Endometrial microvascular endothelial cells (primary cell): ENCODE measurements around the gene KCNN3. TPM values are rescaled to one million over a fixed set of nuclear protein-coding genes. Genes with fewer than 3 reads are reported as not detected.

Experiments
- in situ Hi-C: cut with HindIII; loops from 2 replicates; pipeline ENCODE4 v1.10.0; 2017; ENCODE audit warnings: low sequenced_read_pairs, low pct_unique_long_range_greater_than_20kb; ENCODE audit errors: inconsistent ontology term
- total RNA-seq: library from RNA; depleted of rRNA; stranded (reverse); fragments of >200 nt; gene quantifications from one replicate; pipeline ENCODE4 v1.2.3, GENCODE V29; 2015; ENCODE audit errors: inconsistent ontology term

The KCNN3 gene
- total RNA-seq, 1 donor from 2014 or later: 0.28 TPM

DNA sequence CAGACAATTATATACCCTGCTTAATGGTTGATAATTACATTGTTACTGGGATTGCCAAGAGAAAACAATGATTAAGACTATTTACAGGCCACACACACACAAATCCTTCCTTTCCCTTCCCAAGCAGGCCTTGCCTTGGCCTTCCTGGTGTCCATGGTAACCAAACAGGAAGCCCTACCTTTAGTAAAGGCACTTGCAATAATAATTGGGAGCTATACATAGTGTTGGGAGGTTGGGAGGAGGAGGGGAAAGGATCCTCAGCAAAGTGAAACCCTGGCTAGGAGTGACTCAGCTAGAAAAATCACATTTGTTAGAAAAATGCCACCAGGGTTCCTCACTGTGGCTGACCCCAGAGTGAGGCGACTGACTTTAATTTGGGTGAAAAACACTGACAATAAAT, 139.8 kb downstream of the KCNN3 start:
- in situ Hi-C loops: no loop called here

DNA sequence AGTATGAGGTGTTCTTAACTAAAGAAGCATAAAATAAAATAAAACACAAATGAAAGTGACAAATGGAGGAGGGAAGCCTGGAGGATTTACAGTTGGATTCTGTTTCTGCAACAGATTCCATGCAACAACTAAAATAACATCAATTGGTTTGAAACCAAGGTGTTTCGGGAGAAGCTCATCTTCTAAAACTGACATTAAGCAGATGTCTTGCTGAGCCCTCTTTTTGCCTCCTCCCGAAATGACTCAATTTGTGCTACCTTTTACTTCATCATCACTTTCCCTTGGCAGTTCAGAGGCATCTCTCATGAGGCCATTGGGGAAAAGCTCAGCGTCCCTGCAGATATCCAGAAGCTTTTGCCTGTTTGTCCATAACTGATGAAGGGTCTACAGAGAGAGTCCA, 140.5 kb downstream of the KCNN3 start:
- in situ Hi-C loops: no loop called here

- in situ Hi-C loops: no loop called here
Measured at GRCh38 chr1:154729031-154729442, 141.0 kb downstream of the KCNN3 start.

DNA sequence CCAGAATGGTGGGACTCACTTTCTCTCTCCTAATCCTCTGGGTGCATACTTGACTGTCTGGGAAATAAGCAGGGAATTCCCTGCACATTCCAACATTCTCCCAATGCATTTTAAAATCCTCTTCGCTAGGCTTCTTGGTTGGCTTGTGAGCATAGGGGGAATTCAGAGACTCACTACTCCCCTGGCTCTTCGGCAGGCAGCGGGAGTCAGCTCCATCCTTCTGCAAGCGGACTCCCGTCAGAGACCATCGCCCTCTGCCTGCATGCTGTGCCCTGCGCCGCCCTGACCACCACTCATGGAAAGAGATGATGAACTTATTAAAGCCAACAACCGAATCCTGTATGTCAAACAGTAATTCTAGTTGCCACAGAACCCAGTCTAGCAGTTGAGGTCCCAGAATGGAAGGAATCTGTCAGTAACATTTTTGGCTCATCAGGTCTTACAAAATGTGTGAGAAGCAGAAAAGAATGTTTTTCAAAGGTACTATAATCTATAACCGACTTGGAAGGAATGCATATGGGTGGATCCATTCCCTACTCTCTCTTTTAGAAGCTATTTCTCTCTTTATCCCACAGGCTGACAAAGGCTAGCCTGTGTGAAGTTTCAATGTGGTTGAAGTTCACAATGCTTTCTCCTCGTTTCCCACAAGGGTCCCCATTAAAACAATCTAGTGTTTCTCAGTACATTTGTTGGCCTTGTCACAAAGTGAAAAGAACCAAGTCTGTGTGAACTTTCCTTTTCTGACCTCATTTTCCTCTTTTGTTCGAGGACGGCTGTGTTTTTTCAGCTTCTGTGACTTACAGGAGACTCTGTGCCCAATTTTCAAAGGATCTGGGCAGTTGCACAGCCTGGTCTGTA, 143.0 kb downstream of the KCNN3 start:
- in situ Hi-C loops: no loop called here

DNA sequence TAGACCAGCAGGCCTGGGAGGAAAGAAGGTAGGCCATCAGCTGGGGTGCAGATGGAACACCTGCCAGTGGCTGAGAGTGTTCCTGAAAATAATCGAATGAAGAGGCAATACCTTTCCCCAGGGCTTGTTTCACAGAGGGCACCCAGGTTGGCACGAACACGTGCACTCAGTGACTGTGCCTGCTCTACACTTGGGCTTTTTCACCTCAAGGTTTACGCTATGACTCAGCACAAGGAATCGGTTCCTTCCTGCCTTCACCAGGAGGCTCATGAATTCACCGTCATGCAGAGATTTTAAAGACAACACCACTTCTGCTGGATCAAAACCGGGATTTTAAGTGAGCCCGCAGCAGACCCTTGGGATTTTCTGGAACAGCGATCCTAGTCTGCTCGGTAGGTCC, 143.6 kb downstream of the KCNN3 start:
- in situ Hi-C loops: no loop called here

GRCh38 chr1:154725865-154726264, 144.2 kb downstream of the KCNN3 start:
- in situ Hi-C loops: no loop called here

DNA sequence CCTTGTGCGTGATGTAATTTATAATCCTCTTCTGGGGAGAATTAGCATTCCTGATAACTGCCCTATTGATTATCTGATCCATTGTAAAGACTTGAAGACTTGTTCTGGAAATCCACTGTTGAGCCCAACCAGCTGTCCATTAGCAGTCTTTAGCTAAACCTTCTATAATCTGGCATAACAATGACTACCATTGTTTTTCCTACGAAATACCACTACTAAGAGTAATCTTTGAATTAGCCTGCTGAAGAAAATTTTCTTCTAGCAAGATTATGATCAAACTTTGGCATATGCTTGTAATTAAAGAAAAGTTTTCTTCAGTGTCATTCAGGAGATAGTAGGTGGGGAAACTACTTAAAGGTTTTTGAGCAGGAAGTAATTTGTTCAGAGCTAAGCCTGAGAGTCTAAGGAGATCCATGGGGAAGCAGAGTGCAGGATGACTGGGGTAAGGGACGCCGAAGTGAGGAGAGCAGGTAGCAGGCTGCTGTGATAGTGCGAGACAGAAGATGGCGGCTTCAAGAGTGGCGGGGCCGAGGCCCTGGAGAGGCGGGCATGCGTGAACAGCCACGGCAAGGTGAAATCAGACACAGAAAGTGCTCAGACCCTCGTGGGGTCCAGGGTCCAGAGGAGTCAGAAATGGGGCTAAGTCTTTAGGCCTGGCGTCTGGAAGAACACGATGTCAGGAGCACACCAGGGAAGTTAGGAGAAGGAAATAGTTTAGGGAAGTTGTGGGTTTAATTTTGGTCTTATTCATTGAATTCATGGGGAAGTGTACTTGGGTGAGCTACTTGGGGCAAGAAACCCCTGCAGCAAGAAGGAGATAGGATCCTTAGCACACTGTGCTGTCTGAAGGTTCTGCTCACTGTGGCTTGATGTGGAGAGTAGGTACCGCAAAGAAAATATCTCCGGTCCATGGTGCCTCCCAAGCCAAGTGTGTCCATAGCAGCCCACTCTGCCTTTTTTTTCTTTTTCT, 149.5 kb downstream of the KCNN3 start:
- in situ Hi-C loops: no loop called here

- in situ Hi-C loops: no loop called here
Measured at GRCh38 chr1:154719586-154720327, 150.3 kb downstream of the KCNN3 start.

DNA sequence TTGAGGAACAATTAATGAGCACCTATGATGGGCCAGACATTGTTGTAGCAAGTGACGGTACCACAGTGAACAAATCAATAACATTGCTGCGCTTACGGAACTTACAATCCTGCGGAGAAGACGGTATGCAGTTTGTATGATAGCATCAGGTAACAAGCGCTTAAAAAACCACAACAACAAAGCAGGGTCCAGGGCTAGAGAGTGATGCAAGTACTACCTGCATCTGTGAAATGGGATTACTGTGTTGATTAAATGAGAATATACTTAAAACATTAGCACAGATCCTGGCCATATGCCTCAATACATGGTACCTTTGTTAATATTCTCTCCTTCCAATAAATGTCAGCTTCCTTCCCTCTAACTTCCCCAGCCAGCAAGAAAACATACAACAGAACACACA, 151.5 kb downstream of the KCNN3 start:
- in situ Hi-C loops: no loop called here

DNA sequence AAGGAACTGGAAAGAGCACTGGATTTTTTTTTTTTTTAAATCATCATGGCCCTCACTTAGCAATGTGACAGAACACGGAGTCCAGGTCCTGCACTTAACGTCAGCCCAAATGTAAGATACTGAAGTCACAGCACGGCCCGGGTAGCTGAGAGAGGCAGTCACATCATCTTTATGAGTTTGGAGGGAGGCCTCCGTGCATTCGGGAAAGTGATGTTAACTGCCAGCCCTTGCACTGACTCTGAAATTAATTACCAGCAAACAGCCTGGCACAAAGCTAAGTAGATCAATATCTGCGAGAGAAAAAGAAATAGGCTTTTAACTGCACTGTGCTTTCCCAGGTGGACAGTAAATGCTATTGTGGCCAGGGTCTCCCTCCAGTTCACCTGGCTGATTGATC, 152.6 kb downstream of the KCNN3 start:
- in situ Hi-C loops: no loop called here

- in situ Hi-C loops: no loop called here
Measured at GRCh38 chr1:154716614-154717527, 153.2 kb downstream of the KCNN3 start.

GRCh38 chr1:154716011-154716410, 154.1 kb downstream of the KCNN3 start:
- in situ Hi-C loops: no loop called here

DNA sequence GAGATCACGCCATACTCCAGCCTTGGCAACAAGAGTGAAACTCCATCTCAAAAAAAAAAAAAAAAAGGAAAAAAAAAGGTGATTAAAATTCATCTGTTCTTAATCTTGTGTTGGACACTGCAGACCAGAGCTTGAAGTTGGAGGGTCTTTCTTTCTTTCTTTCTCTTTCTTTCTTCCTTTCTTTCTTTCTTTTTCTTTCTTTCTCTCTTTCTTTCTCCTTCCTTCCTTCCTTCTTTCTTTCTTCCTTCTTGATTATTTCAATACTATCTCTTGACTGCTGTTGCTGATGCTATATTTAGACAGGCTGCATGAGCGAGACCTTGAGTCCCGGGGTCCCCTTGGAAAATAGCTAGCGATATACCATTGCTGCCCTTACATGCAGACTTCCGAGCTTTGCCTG, 154.7 kb downstream of the KCNN3 start:
- in situ Hi-C loops: no loop called here

DNA sequence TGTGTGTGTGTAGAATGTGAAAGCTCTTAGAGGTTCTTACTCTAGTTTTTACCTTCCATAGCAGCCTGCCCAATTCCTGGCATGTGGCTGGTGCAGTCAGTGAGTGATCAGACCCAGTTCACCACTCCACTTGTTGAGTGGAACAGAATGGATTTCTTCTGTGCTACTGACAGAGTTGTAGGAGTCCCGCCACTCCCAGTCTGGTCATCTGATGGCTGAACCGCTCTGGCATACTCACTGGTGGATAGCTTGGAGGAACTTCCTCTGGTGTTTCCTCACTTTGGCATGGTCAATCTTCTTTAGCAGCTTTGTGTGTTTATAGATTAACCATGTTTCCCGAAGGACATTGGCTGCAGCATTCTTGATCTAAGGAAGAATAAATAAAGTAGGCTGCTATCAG, 155.4 kb downstream of the KCNN3 start:
- in situ Hi-C loops: no loop called here

GRCh38 chr1:154714052-154714623, 155.9 kb downstream of the KCNN3 start:
- in situ Hi-C loops: no loop called here

GRCh38 chr1:154713005-154713404, 157.1 kb downstream of the KCNN3 start:
- in situ Hi-C loops: no loop called here

- in situ Hi-C loops: no loop called here
Measured at GRCh38 chr1:154712166-154712810, 157.8 kb downstream of the KCNN3 start.
